Measurements from ENCODE around the gene ASIC4. TPM values are rescaled to one million over a fixed set of nuclear protein-coding genes. Genes with fewer than 3 reads are reported as not detected.
A peak's percentile ranks its signal among the peaks of the same experiment; 100 is the strongest.

Gene ASIC4
- total and polyA plus RNA-seq, 9 of the 15 experiments (the other 6 are each of a cell fraction or from before 2014, with no cell fraction given): 0.07 to 19.2 (median 4.8) TPM

- no peak for TF ChIP-seq RERE (CRISPR knock-in tag; IDR thresholded peaks at IDR 0.05; ENCODE audit: borderline replicate concordance)
- no peak for TF ChIP-seq ZNF830 (CRISPR knock-in tag; IDR thresholded peaks at IDR 0.05)
- no peak for TF ChIP-seq ZNF764 (CRISPR knock-in tag; IDR thresholded peaks at IDR 0.05; ENCODE audit: low read depth)
- TF ChIP-seq, protein P1, sequence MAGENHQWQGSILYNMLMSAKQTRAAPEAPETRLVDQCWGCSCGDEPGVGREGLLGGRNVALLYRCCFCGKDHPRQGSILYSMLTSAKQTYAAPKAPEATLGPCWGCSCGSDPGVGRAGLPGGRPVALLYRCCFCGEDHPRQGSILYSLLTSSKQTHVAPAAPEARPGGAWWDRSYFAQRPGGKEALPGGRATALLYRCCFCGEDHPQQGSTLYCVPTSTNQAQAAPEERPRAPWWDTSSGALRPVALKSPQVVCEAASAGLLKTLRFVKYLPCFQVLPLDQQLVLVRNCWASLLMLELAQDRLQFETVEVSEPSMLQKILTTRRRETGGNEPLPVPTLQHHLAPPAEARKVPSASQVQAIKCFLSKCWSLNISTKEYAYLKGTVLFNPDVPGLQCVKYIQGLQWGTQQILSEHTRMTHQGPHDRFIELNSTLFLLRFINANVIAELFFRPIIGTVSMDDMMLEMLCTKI (IDR thresholded peaks at IDR 0.05; ENCODE audit: partially characterized antibody): no peak
- TF ChIP-seq GATAD2A (IDR thresholded peaks at IDR 0.05): peak; percentile 99
- TF ChIP-seq PRMT5 (CRISPR knock-in tag; IDR thresholded peaks at IDR 0.05): no peak
- TF ChIP-seq, protein P2, sequence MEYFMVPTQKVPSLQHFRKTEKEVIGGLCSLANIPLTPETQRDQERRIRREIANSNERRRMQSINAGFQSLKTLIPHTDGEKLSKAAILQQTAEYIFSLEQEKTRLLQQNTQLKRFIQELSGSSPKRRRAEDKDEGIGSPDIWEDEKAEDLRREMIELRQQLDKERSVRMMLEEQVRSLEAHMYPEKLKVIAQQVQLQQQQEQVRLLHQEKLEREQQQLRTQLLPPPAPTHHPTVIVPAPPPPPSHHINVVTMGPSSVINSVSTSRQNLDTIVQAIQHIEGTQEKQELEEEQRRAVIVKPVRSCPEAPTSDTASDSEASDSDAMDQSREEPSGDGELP (CRISPR knock-in tag; IDR thresholded peaks at IDR 0.05; ENCODE audit: borderline replicate concordance): peak; percentile 78
- no peak for TF ChIP-seq CBX2 (IDR thresholded peaks at IDR 0.05; ENCODE audit: insufficient read depth, low read length, poor library complexity, severe bottlenecking)
- no peak for TF ChIP-seq CAMTA2 (CRISPR knock-in tag; conservative IDR thresholded peaks at IDR 0.05)
- no peak for TF ChIP-seq NR1H2 (CRISPR knock-in tag; IDR thresholded peaks at IDR 0.05)
- TF ChIP-seq ZNF12 (CRISPR knock-in tag; IDR thresholded peaks at IDR 0.05): no peak
- no peak for TF ChIP-seq ZNF436 (CRISPR knock-in tag; IDR thresholded peaks at IDR 0.05)
- TF ChIP-seq, protein P3, sequence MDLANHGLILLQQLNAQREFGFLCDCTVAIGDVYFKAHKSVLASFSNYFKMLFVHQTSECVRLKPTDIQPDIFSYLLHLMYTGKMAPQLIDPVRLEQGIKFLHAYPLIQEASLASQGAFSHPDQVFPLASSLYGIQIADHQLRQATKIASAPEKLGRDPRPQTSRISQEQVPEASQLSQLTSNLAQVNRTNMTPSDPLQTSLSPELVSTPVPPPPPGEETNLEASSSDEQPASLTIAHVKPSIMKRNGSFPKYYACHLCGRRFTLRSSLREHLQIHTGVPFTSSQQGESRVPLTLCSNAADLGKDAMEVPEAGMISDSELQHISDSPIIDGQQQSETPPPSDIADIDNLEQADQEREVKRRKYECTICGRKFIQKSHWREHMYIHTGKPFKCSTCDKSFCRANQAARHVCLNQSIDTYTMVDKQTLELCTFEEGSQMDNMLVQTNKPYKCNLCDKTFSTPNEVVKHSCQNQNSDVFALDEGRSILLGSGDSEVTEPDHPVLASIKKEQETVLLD (IDR thresholded peaks at IDR 0.05): peak; percentile 88
- no peak for TF ChIP-seq MAFG (tag; conservative IDR thresholded peaks at IDR 0.05)
- no peak for TF ChIP-seq ERF (CRISPR knock-in tag; IDR thresholded peaks at IDR 0.05)
- TF ChIP-seq GTF2B (IDR thresholded peaks at IDR 0.05; ENCODE audit: extremely low read depth, insufficient read length): no peak
- no peak for TF ChIP-seq ZNF143 (CRISPR knock-in tag; IDR thresholded peaks at IDR 0.05)
- 0 out of 2 replicates have a peak, but pooled peaks have one; percentile 65 for TF ChIP-seq XRCC5 (IDR thresholded peaks at IDR 0.05; ENCODE audit: low read depth, low read length)
Observed at GRCh38 chr2:219571311-219572236, 57.3 kb downstream of the ASIC4 start, which contains the start of gene OBSL1 (continued).

Data from K562 (cell line).